ENCODE results near the gene NR4A1. TPM values are rescaled to one million over a fixed set of nuclear protein-coding genes. Genes with fewer than 3 reads are reported as not detected.
A peak's percentile ranks its signal among the peaks of the same experiment; 100 is the strongest.

Gene NR4A1
- total RNA-seq, 6 donors from 2014 or later = 88.3 to 202 (median 156) TPM

GRCh38 chr12:52033446-52034140, 17.6 kb upstream of the NR4A1 start:
- H3K27me3 ChIP-seq = no peaks in the 10 kb centered on the region
- no peak for TF ChIP-seq CTCF (IDR thresholded peaks at IDR 0.05)
- no peak for TF ChIP-seq POLR2AphosphoS5 (IDR thresholded peaks at IDR 0.05)
- TF ChIP-seq EP300 (IDR thresholded peaks at IDR 0.05) = no peak
- TF ChIP-seq POLR2A (IDR thresholded peaks at IDR 0.05) = no peak
- no peaks in the 10 kb centered on the region for H3K36me3 ChIP-seq
- peak overlapping the region; percentile 86 to 92 (median 89) for H3K27ac ChIP-seq
- DNase-seq = no peak
- H3K4me1 ChIP-seq = peaks cover 28 to 44% (median 40%) of the 10 kb centered on the region in 4 donors
- H3K4me3 ChIP-seq = peak overlapping the region in 3 of 4 donors; percentile 29 to 37 (median 36)
- H3K9me3 ChIP-seq = no peaks in the 10 kb centered on the region
- WGBS, 2 donors = 55 to 58% methylated on average over 13 of the region's 13 CpGs
- ATAC-seq (ENCODE audit: low FRiP score in 2 of 2) = peak in 1 of 2 donors; percentile 11

GRCh38 chr12:52035190-52035589, 16.1 kb upstream of the NR4A1 start:
- H3K27me3 ChIP-seq = no peaks in the 10 kb centered on the region
- H3K9me3 ChIP-seq = no peaks in the 10 kb centered on the region
- WGBS, 2 donors = 89 to 95% methylated on average over 4 of the region's 4 CpGs
- no peak for TF ChIP-seq CTCF (IDR thresholded peaks at IDR 0.05)
- no peak for TF ChIP-seq POLR2AphosphoS5 (IDR thresholded peaks at IDR 0.05)
- TF ChIP-seq EP300 (IDR thresholded peaks at IDR 0.05) = no peak
- no peak for TF ChIP-seq POLR2A (IDR thresholded peaks at IDR 0.05)
- H3K36me3 ChIP-seq = no peaks in the 10 kb centered on the region
- H3K4me3 ChIP-seq = no peak overlapping the region
- DNase-seq = no peak
- peaks cover 28 to 49% (median 45%) of the 10 kb centered on the region in 4 donors for H3K4me1 ChIP-seq
- peak overlapping the region in 1 of 4 donors; percentile 92 for H3K27ac ChIP-seq
- no peak for ATAC-seq (ENCODE audit: low FRiP score in 2 of 2)

DNA sequence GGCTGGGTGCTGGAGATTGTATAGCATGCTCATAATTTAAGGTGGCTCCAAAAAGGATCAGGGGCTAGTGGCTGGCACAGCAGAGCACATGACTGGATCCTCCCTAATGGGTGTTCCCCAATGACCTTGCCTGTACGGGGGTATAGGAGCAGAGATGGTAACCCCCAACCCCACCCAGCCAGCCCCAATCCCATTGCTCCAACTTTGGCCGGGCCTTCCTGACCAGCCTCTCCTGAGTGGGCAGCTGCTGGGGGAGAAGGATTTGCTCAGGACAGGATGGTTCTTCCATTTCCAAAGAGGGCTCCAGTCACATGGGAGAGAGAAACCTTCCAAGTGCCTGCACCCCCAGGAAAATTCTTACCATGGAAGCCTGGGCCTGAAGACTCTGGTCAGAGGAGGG, 15.3 kb upstream of the NR4A1 start:
- no peak overlapping the region for H3K4me3 ChIP-seq

DNA sequence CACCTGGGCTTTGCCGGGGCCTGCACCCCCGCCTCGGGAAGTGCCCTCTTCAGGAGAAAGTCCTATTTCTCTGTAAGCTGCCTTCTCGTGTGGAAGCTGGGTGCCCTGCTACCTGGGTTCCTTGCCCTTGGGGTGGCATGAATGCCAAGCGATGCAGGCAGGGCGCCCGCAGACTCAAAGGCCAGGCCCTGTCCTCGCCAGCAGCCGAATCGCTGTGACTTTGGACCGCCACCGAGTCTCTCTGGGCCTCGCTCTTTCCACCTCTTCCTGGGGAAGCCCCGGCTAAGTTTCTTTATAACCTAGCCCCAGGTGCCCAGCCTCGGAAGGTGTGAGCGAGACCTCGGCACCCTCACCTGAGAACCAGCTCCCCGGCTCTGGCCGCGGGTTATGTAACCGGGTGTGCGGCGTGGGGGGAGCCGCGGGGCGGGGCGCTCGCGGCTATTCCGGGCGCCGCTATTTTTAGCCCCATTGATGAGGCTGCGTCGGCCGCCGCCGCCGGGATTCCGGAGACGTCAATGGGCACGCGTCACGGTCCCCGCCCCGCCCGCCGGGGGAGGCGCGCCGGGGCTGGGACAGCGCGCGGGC, 14.6 kb upstream of the NR4A1 start:
- Histone ChIP-seq H3K9me3 (no peaks in the 10 kb centered on the region), H3K27me3 (no peaks in the 10 kb centered on the region), H3K36me3 (peaks cover 0 to 1% (median 0%) of the 10 kb centered on the region in 4 donors), H3K4me1 (peaks cover 28 to 58% (median 49%) of the 10 kb centered on the region in 4 donors), H3K4me3 (peak overlapping the region in 3 of 4 donors; percentile 55 to 87 (median 66)), H3K27ac (peak overlapping the region; percentile 77 to 92 (median 82))
- ATAC-seq (ENCODE audit: low FRiP score in 2 of 2) (peak; percentile 70 to 75), DNase-seq (peak; percentile 92 to 99)
- WGBS, 2 donors = 22% methylated on average over 15 of the region's 53 CpGs; no CpG with 5 or more reads in 1 of the 2 donors
- peak in 3 of 4 donors; percentile 52 to 68 (median 60) for TF ChIP-seq POLR2A (IDR thresholded peaks at IDR 0.05)
- TF ChIP-seq EP300 (IDR thresholded peaks at IDR 0.05) = peak; percentile 63 to 95 (median 86)
- no peak for TF ChIP-seq CTCF (IDR thresholded peaks at IDR 0.05)
- TF ChIP-seq POLR2AphosphoS5 (IDR thresholded peaks at IDR 0.05) = peak; percentile 85 to 89

More for the DNA sequence above, 15.3 kb upstream of the NR4A1 start:
- 86 to 90% methylated on average over 2 of the region's 2 CpGs for WGBS, 2 donors
- TF ChIP-seq EP300 (IDR thresholded peaks at IDR 0.05) (no peak), POLR2A (IDR thresholded peaks at IDR 0.05) (no peak), CTCF (IDR thresholded peaks at IDR 0.05) (no peak), POLR2AphosphoS5 (IDR thresholded peaks at IDR 0.05) (no peak)
- Histone ChIP-seq H3K36me3 (no peaks in the 10 kb centered on the region), H3K27ac (peak overlapping the region; percentile 77 to 92 (median 82)), H3K27me3 (no peaks in the 10 kb centered on the region), H3K4me1 (peaks cover 28 to 50% (median 46%) of the 10 kb centered on the region in 4 donors), H3K9me3 (no peaks in the 10 kb centered on the region)
- DNase-seq (no peak), ATAC-seq (ENCODE audit: low FRiP score in 2 of 2) (no peak)

All from upper lobe of left lung (tissue), 6 donors.